Mesothelial cell of epicardium (in vitro differentiated cells): ENCODE results near the gene ITPKC. TPM values are rescaled to one million over a fixed set of nuclear protein-coding genes. Genes with fewer than 3 reads are reported as not detected.

Source experiments
- DNase-seq, 2 experiments: peaks; one replicate each; pipeline ENCODE4 v3.0.0; 2021; ENCODE audit warnings: low spot score in 2 of 2; ENCODE audit not compliant: unreplicated experiment in 2 of 2
- H3K27ac Mint-ChIP-seq: 2 replicates; pipeline ENCODE4 v1.8.0; 2021; ENCODE audit warnings: mixed read lengths
- H3K27me3 Mint-ChIP-seq: 2 replicates; pipeline ENCODE4 v1.8.0; 2021; ENCODE audit warnings: low read depth, mixed read lengths
- H3K36me3 Mint-ChIP-seq: 2 replicates; pipeline ENCODE4 v1.8.0; 2021; ENCODE audit warnings: mixed read lengths
- H3K4me1 Mint-ChIP-seq: 2 replicates; pipeline ENCODE4 v1.8.0; 2021; ENCODE audit warnings: mixed read lengths
- H3K4me3 Mint-ChIP-seq: 2 replicates; pipeline ENCODE4 v1.8.0; 2021; ENCODE audit warnings: mild to moderate bottlenecking, moderate library complexity, mixed read lengths
- H3K9me3 Mint-ChIP-seq: 2 replicates; pipeline ENCODE4 v1.8.0; 2021; ENCODE audit warnings: mixed read lengths
- CTCF ChIP-seq: fragments of 200-600 bp; sonication (generic); IDR thresholded peaks from one replicate; pipeline ENCODE4 v1.5.0; 2021; ENCODE audit warnings: antibody characterized with exemption; ENCODE audit not compliant: unreplicated experiment
- total RNA-seq: library from RNA; stranded (reverse); gene quantifications from 3 replicates; pipeline ENCODE4 v1.2.1, GENCODE V29; 2021

The ITPKC gene
- total RNA-seq, 1 donor from 2014 or later: 28.3 TPM

GRCh38 chr19:40703029-40703755 lies 13.7 kb upstream of the ITPKC start:
- peak overlapping the region; percentile 7 for H3K27ac Mint-ChIP-seq
- no peaks in the 10 kb centered on the region for H3K9me3 Mint-ChIP-seq
- H3K27me3 Mint-ChIP-seq: no peaks in the 10 kb centered on the region
- no peak overlapping the region for H3K4me3 Mint-ChIP-seq
- H3K4me1 Mint-ChIP-seq: no peaks in the 10 kb centered on the region
- no peak for TF ChIP-seq CTCF
- DNase-seq: no peak
- peaks cover 34% of the 10 kb centered on the region for H3K36me3 Mint-ChIP-seq

GRCh38 chr19:40704491-40705361 lies 12.2 kb upstream of the ITPKC start:
- Mint-ChIP-seq H3K27me3 (no peaks in the 10 kb centered on the region), H3K4me1 (no peaks in the 10 kb centered on the region), H3K36me3 (peaks cover 37% of the 10 kb centered on the region), H3K27ac (no peak overlapping the region), H3K9me3 (no peaks in the 10 kb centered on the region), H3K4me3 (no peak overlapping the region)
- DNase-seq: no peak
- TF ChIP-seq CTCF: no peak

- no peak for TF ChIP-seq CTCF
- H3K27me3 Mint-ChIP-seq: no peaks in the 10 kb centered on the region
- H3K27ac Mint-ChIP-seq: no peak overlapping the region
- H3K4me1 Mint-ChIP-seq: no peaks in the 10 kb centered on the region
- DNase-seq: no peak
- H3K4me3 Mint-ChIP-seq: no peak overlapping the region
- no peaks in the 10 kb centered on the region for H3K9me3 Mint-ChIP-seq
- peaks cover 39% of the 10 kb centered on the region for H3K36me3 Mint-ChIP-seq
Observed at GRCh38 chr19:40705362-40705651, 11.6 kb upstream of the ITPKC start.

- DNase-seq: no peak
- no peaks in the 10 kb centered on the region for H3K9me3 Mint-ChIP-seq
- H3K4me3 Mint-ChIP-seq: no peak overlapping the region
- H3K27me3 Mint-ChIP-seq: no peaks in the 10 kb centered on the region
- no peaks in the 10 kb centered on the region for H3K4me1 Mint-ChIP-seq
- no peak for TF ChIP-seq CTCF
- H3K36me3 Mint-ChIP-seq: peaks cover 38% of the 10 kb centered on the region
- H3K27ac Mint-ChIP-seq: peak overlapping the region; percentile 19
Observed at GRCh38 chr19:40705950-40706619, 10.8 kb upstream of the ITPKC start.

- Mint-ChIP-seq H3K27ac (no peak overlapping the region), H3K9me3 (no peaks in the 10 kb centered on the region), H3K4me1 (no peaks in the 10 kb centered on the region), H3K36me3 (peaks cover 40% of the 10 kb centered on the region), H3K27me3 (no peaks in the 10 kb centered on the region), H3K4me3 (no peak overlapping the region)
- no peak for DNase-seq
- no peak for TF ChIP-seq CTCF
Observed at GRCh38 chr19:40707615-40708014, 9.3 kb upstream of the ITPKC start.
